Mucosa of stomach (tissue), 1 donor: ENCODE measurements around the gene CDK13.

Source experiments
- H3K27me3 ChIP-seq: one replicate; pipeline ENCODE4 v1.7.0; 2013; ENCODE audit warnings: mild to moderate bottlenecking, low read length; ENCODE audit not compliant: control insufficient read depth, insufficient read depth
- H3K36me3 ChIP-seq: one replicate; pipeline ENCODE4 v1.7.0; 2013; ENCODE audit warnings: low read length; ENCODE audit not compliant: control insufficient read depth, insufficient read depth
- H3K4me1 ChIP-seq: one replicate; pipeline ENCODE4 v1.7.0; 2013; ENCODE audit warnings: mild to moderate bottlenecking, low read length; ENCODE audit not compliant: control insufficient read depth, insufficient read depth
- H3K4me3 ChIP-seq: one replicate; pipeline ENCODE4 v1.7.0; 2013; ENCODE audit warnings: low read length
- H3K9ac ChIP-seq: one replicate; pipeline ENCODE4 v1.7.0; 2013; ENCODE audit warnings: mild to moderate bottlenecking, low read length, moderate library complexity
- H3K9me3 ChIP-seq: one replicate; pipeline ENCODE4 v1.7.0; 2013; ENCODE audit warnings: mild to moderate bottlenecking, low read length, moderate library complexity; ENCODE audit not compliant: control insufficient read depth
- donor health status: Pancreatic carcinoma.

The CDK13 gene

DNA sequence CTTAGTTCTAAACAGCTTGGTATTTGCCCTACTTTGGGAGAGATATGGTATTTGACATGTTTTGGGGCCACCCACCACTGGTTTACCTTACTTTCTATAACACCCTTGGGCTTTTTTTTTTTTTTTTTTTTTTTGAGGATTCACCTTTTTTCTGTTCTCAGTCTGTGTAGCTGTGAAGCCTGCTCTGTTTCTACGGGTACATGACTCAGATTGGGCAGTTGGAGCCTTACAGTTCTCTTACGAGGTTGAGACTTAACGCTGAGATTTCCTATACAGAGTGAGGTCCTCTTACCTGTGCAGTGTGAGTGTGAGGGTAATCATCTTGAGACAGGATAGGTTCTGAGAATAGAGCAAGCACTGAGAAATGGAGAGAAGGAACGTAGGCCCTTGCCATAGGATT, 77.5 kb downstream of the CDK13 start:
- no peaks in the 10 kb centered on the region for H3K27me3 ChIP-seq
- H3K4me1 ChIP-seq = no peaks in the 10 kb centered on the region
- H3K9ac ChIP-seq = no peak overlapping the region
- H3K4me3 ChIP-seq = no peak overlapping the region
- H3K9me3 ChIP-seq = no peaks in the 10 kb centered on the region
- no peaks in the 10 kb centered on the region for H3K36me3 ChIP-seq

GRCh38 chr7:40033826-40034225, 83.8 kb downstream of the CDK13 start:
- Histone ChIP-seq H3K4me3 (no peak overlapping the region), H3K9ac (no peak overlapping the region), H3K9me3 (no peaks in the 10 kb centered on the region), H3K27me3 (no peaks in the 10 kb centered on the region), H3K4me1 (no peaks in the 10 kb centered on the region), H3K36me3 (no peaks in the 10 kb centered on the region)

DNA sequence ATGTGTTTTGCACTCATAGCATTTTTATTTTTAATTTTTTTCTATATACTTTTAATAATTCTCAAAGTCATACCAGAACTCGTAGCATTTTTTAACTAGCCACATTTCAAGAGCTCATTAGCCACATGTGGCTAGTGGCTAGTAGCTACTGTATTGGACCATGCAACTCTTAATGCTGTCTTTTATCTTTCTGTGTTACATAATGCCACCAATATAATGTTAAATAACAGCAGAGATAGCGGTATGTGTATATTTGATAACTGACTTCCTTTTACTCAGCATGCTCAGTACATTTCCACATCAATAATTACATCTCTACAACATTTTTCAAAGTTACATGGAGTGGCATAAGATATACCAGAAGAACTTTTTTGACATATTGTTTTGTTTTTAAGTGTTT, 91.4 kb downstream of the CDK13 start:
- H3K9ac ChIP-seq = no peak overlapping the region
- no peak overlapping the region for H3K4me3 ChIP-seq
- H3K4me1 ChIP-seq = no peaks in the 10 kb centered on the region
- no peaks in the 10 kb centered on the region for H3K9me3 ChIP-seq
- no peaks in the 10 kb centered on the region for H3K27me3 ChIP-seq
- no peaks in the 10 kb centered on the region for H3K36me3 ChIP-seq

- no peaks in the 10 kb centered on the region for H3K4me1 ChIP-seq
- H3K27me3 ChIP-seq = no peaks in the 10 kb centered on the region
- H3K36me3 ChIP-seq = no peaks in the 10 kb centered on the region
- H3K9me3 ChIP-seq = no peaks in the 10 kb centered on the region
- no peak overlapping the region for H3K9ac ChIP-seq
- no peak overlapping the region for H3K4me3 ChIP-seq
These were observed 93.1 kb downstream of the CDK13 start for GRCh38 chr7:40043164-40043563.

- no peaks in the 10 kb centered on the region for H3K9me3 ChIP-seq
- H3K4me3 ChIP-seq = no peak overlapping the region
- no peaks in the 10 kb centered on the region for H3K36me3 ChIP-seq
These were observed 97.6 kb downstream of the CDK13 start for GRCh38 chr7:40047661-40048060.

DNA sequence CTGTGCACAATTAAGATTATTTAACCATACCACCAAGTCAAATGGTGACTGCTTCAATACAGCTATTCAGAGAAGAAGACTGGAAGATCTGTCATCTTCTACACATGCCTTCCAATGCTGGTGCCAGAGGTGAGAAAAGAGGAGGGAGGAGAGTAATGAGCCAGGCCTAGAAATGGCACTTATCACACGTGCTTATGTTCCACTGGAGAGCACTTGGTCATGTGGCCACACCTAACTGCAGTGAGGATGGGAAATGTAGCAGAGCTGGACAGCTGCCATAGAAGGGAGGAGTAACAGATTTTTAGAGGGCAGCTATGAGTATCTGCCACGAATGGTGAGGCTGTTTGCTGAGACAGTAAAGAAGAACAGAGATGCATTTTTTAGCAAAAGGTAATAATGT, 107.2 kb downstream of the CDK13 start:
- Histone ChIP-seq H3K4me1 (no peaks in the 10 kb centered on the region), H3K9me3 (no peaks in the 10 kb centered on the region), H3K36me3 (no peaks in the 10 kb centered on the region), H3K9ac (no peak overlapping the region), H3K27me3 (no peaks in the 10 kb centered on the region), H3K4me3 (no peak overlapping the region)

More at GRCh38 chr7:40047661-40048060, 97.6 kb downstream of the CDK13 start:
- Histone ChIP-seq H3K4me1 (no peaks in the 10 kb centered on the region), H3K9ac (no peak overlapping the region), H3K27me3 (no peaks in the 10 kb centered on the region)

- no peaks in the 10 kb centered on the region for H3K36me3 ChIP-seq
- H3K27me3 ChIP-seq = no peaks in the 10 kb centered on the region
- H3K9ac ChIP-seq = no peak overlapping the region
- H3K4me1 ChIP-seq = no peaks in the 10 kb centered on the region
- no peak overlapping the region for H3K4me3 ChIP-seq
- H3K9me3 ChIP-seq = no peaks in the 10 kb centered on the region
These were observed 108.0 kb downstream of the CDK13 start for GRCh38 chr7:40058026-40058425.

DNA sequence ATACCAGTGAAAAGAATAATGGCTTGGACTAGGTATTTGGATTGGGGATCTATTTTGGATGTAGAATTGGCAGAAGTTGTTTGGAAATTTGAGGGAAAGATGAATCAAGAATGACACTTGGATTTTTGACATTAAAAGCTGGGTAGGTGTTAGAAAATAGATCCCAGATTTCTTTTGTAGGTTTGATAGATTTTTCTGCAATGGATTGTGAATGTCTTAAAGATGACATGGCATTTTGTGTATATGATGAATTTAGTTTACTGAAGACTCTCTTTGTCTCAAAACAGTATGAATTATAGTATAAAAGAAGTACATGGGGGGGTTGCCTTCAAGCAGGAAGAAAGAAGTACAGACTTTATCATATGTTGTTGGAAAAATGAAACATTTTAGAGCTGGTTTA, 108.6 kb downstream of the CDK13 start:
- no peaks in the 10 kb centered on the region for H3K36me3 ChIP-seq
- no peaks in the 10 kb centered on the region for H3K9me3 ChIP-seq
- H3K4me3 ChIP-seq = no peak overlapping the region
- H3K27me3 ChIP-seq = no peaks in the 10 kb centered on the region
- H3K9ac ChIP-seq = no peak overlapping the region
- no peaks in the 10 kb centered on the region for H3K4me1 ChIP-seq

GRCh38 chr7:40059057-40059456, 109.0 kb downstream of the CDK13 start:
- H3K9me3 ChIP-seq = no peaks in the 10 kb centered on the region
- no peaks in the 10 kb centered on the region for H3K4me1 ChIP-seq
- H3K27me3 ChIP-seq = no peaks in the 10 kb centered on the region
- H3K9ac ChIP-seq = no peak overlapping the region
- H3K4me3 ChIP-seq = no peak overlapping the region
- H3K36me3 ChIP-seq = no peaks in the 10 kb centered on the region

DNA sequence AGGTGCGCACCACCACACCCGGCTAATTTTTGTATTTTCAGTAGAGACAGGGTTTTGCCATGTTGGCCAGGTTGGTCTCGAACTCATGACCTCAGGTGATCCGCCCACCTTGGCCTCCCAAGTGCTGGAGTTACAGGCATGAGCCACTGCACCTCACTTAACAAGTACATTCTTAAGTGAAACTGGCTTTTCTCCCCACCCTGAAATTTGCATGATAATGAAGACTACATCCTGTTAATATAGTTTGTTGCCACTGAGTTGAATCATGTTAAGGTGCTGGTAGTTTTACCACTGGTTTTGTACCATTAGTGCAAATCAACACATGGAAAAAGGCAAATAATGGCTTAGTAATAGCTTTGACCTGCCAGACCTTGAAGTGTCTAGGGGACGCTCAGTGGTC, 122.2 kb downstream of the CDK13 start:
- Histone ChIP-seq H3K36me3 (no peaks in the 10 kb centered on the region), H3K27me3 (no peaks in the 10 kb centered on the region), H3K9ac (no peak overlapping the region), H3K9me3 (no peaks in the 10 kb centered on the region), H3K4me1 (no peaks in the 10 kb centered on the region), H3K4me3 (no peak overlapping the region)

DNA sequence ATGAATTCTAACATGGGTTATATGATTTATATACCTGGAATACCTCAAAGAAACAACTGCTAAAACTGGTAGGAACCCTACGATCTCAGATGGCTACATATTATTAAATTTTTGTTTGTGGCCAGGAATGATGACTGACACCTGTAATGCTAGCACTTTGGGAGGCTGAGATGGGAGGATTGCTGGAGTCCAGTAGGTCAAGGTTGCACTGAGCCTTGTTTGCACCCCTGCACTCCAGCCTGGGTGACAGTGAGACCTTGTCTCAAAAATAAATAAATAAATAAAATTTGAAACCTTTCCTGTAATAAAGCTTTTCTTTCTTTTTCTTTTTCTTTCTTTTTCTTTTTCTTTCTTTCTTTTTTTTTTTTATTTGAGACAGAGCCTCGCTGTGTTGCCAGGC, 123.2 kb downstream of the CDK13 start:
- H3K27me3 ChIP-seq = no peaks in the 10 kb centered on the region
- H3K4me3 ChIP-seq = no peak overlapping the region
- no peaks in the 10 kb centered on the region for H3K9me3 ChIP-seq
- no peaks in the 10 kb centered on the region for H3K36me3 ChIP-seq
- H3K4me1 ChIP-seq = no peaks in the 10 kb centered on the region
- H3K9ac ChIP-seq = no peak overlapping the region

GRCh38 chr7:40077849-40078248, 127.8 kb downstream of the CDK13 start:
- Histone ChIP-seq H3K36me3 (no peaks in the 10 kb centered on the region), H3K4me3 (no peak overlapping the region), H3K9ac (no peak overlapping the region), H3K4me1 (no peaks in the 10 kb centered on the region), H3K9me3 (no peaks in the 10 kb centered on the region), H3K27me3 (no peaks in the 10 kb centered on the region)

GRCh38 chr7:40092182-40092581, 142.1 kb downstream of the CDK13 start:
- Histone ChIP-seq H3K4me3 (no peak overlapping the region), H3K36me3 (no peaks in the 10 kb centered on the region), H3K9me3 (no peaks in the 10 kb centered on the region), H3K27me3 (no peaks in the 10 kb centered on the region), H3K9ac (no peak overlapping the region), H3K4me1 (no peaks in the 10 kb centered on the region)
